CD4-positive, alpha-beta T cell (primary cell): ENCODE measurements around the gene NOL3. TPM values are rescaled to one million over a fixed set of nuclear protein-coding genes. Genes with fewer than 3 reads are reported as not detected.

ENCODE experiments used
- ATAC-seq: fragments of 200-7000 bp; cut with Tn5 transposase; one replicate; pipeline ENCODE4 v1.10.0; 2022; ENCODE audit warnings: mild to moderate bottlenecking; ENCODE audit not compliant: poor library complexity
- CTCF ChIA-PET: fragments of 350-600 bp; sonication (Branson Sonifier 250); formaldehyde crosslinking; loops from one replicate; lab custom pipeline; 2021; ENCODE audit warnings: antibody characterized with exemption, inconsistent platforms; lab: Charles Lee
- POLR2A ChIA-PET: fragments of 350-600 bp; sonication (Branson Sonifier 250); formaldehyde crosslinking; loops from one replicate; lab custom pipeline; 2021; ENCODE audit warnings: antibody characterized with exemption, inconsistent platforms; lab: Charles Lee
- DNase-seq, 14 experiments: peaks; one replicate each; pipeline ENCODE4 v3.0.0-alpha.2; 2013 to 2020; ENCODE audit warnings: mixed read lengths in 2 of 14
- H3K27ac ChIP-seq, 2 donors: one replicate each; pipeline versions ENCODE4 v1.5.1 to v1.7.0; 2013; ENCODE audit warnings: low read length in 2 of 2, low read depth in 1 of 2, mild to moderate bottlenecking in 1 of 2
- H3K27me3 ChIP-seq, 2 experiments: 1 replicate in 1 of 2; 2 replicates in 1 of 2; pipeline versions ENCODE4 v1.6.1 to v1.7.0; 2013; ENCODE audit warnings: low read length in 2 of 2, control low read depth in 1 of 2, mild to moderate bottlenecking in 1 of 2, moderate library complexity in 1 of 2; ENCODE audit not compliant: insufficient read depth in 2 of 2, control insufficient read depth in 1 of 2
- H3K36me3 ChIP-seq: one replicate; pipeline ENCODE4 v1.6.1; 2013; ENCODE audit warnings: low read length, control low read depth; ENCODE audit not compliant: insufficient read depth
- H3K4me1 ChIP-seq: one replicate; pipeline ENCODE4 v1.6.1; 2013; ENCODE audit warnings: low read length, control low read depth; ENCODE audit not compliant: insufficient read depth
- H3K4me3 ChIP-seq: one replicate; pipeline ENCODE4 v1.5.1; 2013; ENCODE audit warnings: mild to moderate bottlenecking, low read length, moderate library complexity
- H3K9me3 ChIP-seq, 2 experiments: 1 replicate in 1 of 2; 2 replicates in 1 of 2; pipeline versions ENCODE4 v1.6.1 to v1.7.0; 2013; ENCODE audit warnings: low read length in 2 of 2, mild to moderate bottlenecking in 2 of 2, control low read depth in 1 of 2, moderate library complexity in 1 of 2; ENCODE audit not compliant: control insufficient read depth in 1 of 2, insufficient read depth in 1 of 2
- H3K27ac Mint-ChIP-seq: one replicate; pipeline ENCODE4 v1.8.0; 2020; ENCODE audit warnings: mixed read lengths
- H3K27me3 Mint-ChIP-seq: one replicate; pipeline ENCODE4 v1.8.0; 2021; ENCODE audit warnings: mixed read lengths
- H3K36me3 Mint-ChIP-seq: one replicate; pipeline ENCODE4 v1.8.0; 2021; ENCODE audit warnings: low read depth, mixed read lengths
- H3K4me1 Mint-ChIP-seq: one replicate; pipeline ENCODE4 v1.8.0; 2021; ENCODE audit warnings: low read depth, mixed read lengths
- H3K4me3 Mint-ChIP-seq: one replicate; pipeline ENCODE4 v1.8.0; 2020; ENCODE audit warnings: mild to moderate bottlenecking, mixed read lengths
- H3K9me3 Mint-ChIP-seq: one replicate; pipeline ENCODE4 v1.8.0; 2020; ENCODE audit warnings: mixed read lengths
- intact Hi-C, 2 experiments: fragments of 100-400 bp; cut with DNase I in 1 of 2; cut with micrococcal nuclease in 1 of 2; formaldehyde crosslinking; loops; one replicate each; pipeline versions ENCODE4 v1.15.1 to v1.9.0; 2023 to 2025; cut with DNase I, micrococcal nuclease
- total RNA-seq, 174 experiments: library from RNA in 2 of 174; stranded (reverse) in 2 of 174; gene quantifications; one replicate each; pipeline ENCODE4 v1.2.3 and lab custom pipeline; 2021 to 2026
- TF ChIP-seq, protein P1 (sequence below): fragments of 200-600 bp; IDR thresholded peaks from one replicate; pipeline ENCODE4 v1.8.0; 2022; ENCODE audit warnings: antibody characterized with exemption, mild to moderate bottlenecking

The NOL3 gene
- total RNA-seq, 2 experiments from 2014 or later: 1.1 to 1.2 TPM

DNA sequence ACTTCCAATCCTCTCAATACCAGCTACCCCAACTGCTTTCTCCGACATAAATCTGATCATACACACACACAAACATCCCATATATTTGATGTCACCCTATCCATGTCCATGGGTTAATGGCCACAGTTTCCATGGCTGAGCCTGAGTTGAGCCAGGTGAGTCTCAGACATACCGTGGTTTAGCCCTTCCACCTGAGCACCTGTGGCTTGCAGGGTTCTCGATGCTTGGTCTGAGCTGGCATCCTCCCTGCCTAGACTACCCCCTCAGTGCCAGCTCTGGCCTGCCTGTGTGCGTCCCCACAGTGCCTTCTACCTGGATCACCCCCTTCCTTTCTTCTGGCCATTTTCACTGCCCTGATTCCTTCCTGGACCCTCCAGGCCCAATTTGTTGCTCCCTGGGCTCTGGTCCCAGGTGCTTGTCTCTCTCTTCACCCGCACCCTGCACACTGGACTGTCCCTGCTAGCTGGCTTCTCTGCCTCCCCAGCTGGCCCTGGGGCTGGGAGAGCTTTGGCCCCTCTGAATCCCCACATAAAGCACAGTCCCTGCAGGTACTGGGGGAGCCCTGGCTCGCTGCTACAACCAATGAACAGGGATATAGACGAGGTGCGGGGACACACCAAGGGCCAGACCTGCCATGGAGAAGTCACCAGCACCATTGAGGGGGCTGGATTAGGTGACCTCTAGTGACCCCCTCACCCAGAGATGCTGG is 35.9 kb downstream of the NOL3 start:
- Mint-ChIP-seq H3K4me3 (no peak overlapping the region), H3K36me3 (peaks cover 20% of the 10 kb centered on the region), H3K4me1 (no peaks in the 10 kb centered on the region), H3K9me3 (no peaks in the 10 kb centered on the region), H3K27ac (no peak overlapping the region), H3K27me3 (no peaks in the 10 kb centered on the region)
- no peak overlapping the region for H3K27ac ChIP-seq
- TF ChIP-seq, protein P1, sequence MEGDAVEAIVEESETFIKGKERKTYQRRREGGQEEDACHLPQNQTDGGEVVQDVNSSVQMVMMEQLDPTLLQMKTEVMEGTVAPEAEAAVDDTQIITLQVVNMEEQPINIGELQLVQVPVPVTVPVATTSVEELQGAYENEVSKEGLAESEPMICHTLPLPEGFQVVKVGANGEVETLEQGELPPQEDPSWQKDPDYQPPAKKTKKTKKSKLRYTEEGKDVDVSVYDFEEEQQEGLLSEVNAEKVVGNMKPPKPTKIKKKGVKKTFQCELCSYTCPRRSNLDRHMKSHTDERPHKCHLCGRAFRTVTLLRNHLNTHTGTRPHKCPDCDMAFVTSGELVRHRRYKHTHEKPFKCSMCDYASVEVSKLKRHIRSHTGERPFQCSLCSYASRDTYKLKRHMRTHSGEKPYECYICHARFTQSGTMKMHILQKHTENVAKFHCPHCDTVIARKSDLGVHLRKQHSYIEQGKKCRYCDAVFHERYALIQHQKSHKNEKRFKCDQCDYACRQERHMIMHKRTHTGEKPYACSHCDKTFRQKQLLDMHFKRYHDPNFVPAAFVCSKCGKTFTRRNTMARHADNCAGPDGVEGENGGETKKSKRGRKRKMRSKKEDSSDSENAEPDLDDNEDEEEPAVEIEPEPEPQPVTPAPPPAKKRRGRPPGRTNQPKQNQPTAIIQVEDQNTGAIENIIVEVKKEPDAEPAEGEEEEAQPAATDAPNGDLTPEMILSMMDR: no peak
- peaks cover 37% of the 10 kb centered on the region for H3K36me3 ChIP-seq
- H3K4me1 ChIP-seq: no peaks in the 10 kb centered on the region
- ChIA-PET POLR2A (no interaction called here), CTCF (interaction anchor here (1.3 kb wide), 1 partner anchor 252 kb away, joined by 3 read pairs; no protein-coding TSS in a partner anchor)
- no peaks in the 10 kb centered on the region for H3K27me3 ChIP-seq
- ATAC-seq (no peak), DNase-seq (no peak)
- no peaks in the 10 kb centered on the region for H3K9me3 ChIP-seq
- intact Hi-C loops: no loop called here
- no peak overlapping the region for H3K4me3 ChIP-seq

DNA sequence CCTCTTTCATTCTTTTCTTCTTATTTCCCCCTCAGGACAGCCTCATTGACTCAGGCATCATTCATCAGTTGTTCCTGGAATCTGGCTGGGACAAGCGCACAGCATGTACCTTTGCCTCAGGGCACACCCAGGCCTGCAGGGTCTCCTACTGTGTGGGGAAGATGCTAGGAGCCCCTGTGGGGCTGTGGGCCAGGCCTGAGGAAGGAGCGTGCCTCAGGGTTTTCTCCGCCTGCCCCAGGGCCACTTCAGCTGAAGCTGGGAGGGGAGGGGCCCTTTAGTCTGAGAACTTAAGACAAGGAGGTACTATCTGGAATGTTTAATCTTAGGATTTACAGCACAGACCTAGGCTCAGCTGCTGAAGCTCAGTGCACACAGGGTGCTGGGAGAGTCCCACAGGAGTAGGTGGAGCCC is 36.5 kb downstream of the NOL3 start:
- POLR2A ChIA-PET: no interaction called here
- no peaks in the 10 kb centered on the region for H3K27me3 ChIP-seq
- no peaks in the 10 kb centered on the region for H3K4me1 Mint-ChIP-seq
- no peak overlapping the region for H3K27ac Mint-ChIP-seq
- DNase-seq (no peak), ATAC-seq (no peak)
- peaks cover 19% of the 10 kb centered on the region for H3K36me3 Mint-ChIP-seq
- no peak overlapping the region for H3K4me3 Mint-ChIP-seq
- peaks cover 36% of the 10 kb centered on the region for H3K36me3 ChIP-seq
- no peaks in the 10 kb centered on the region for H3K4me1 ChIP-seq
- no peak overlapping the region for H3K4me3 ChIP-seq
- TF ChIP-seq, protein P1: no peak
- intact Hi-C loops: no loop called here
- H3K27me3 Mint-ChIP-seq: no peaks in the 10 kb centered on the region
- no peak overlapping the region for H3K27ac ChIP-seq
- H3K9me3 ChIP-seq: no peaks in the 10 kb centered on the region
- CTCF ChIA-PET: interaction anchor here (1.3 kb wide), 1 partner anchor 253 kb away, joined by 3 read pairs; no protein-coding TSS in a partner anchor
- H3K9me3 Mint-ChIP-seq: no peaks in the 10 kb centered on the region

DNA sequence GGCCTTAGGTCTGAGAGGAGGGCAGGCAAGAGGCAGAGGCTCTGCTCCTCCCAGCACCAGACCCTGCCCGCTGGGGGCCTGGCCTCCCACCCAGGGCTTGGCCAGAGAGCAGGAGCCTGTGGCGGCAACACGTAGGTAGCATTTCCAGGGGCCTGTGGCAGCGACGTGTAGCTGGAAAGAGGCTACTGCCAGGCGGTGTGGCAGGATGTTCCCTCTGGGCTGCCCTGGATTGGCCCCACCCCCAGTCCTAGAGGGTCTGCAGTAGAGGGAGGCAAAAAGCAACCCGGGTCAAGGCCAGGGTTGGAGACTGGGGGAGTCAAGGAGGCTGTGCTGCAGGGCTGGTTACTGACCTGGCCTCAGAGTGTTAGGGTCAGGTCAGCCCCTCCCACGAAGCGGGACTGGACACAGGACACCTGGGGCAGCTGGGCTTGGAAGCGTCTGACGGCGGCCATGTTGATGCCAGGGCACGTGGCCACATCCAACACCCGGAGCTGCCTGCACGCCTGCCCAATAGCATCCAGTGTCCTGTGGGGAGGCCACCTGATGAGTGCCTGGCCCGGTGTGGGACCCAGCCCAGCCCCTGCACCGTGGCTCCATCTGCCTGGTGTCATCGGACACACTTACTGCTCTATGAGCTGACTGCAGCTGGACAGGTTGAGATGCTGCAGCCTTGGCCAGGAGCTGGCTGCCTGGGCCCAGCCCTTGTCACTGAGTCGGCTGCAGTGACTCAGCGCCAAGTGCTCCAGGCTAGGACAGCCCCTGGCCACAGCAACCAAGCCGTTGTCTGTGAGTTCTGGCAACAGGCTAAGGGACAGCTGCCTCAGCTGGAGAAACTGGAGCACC is 37.1 kb downstream of the NOL3 start:
- ChIA-PET CTCF (interaction anchor here (1.3 kb wide), 1 partner anchor 253 kb away, joined by 3 read pairs; no protein-coding TSS in a partner anchor), POLR2A (no interaction called here)
- Mint-ChIP-seq H3K4me1 (no peaks in the 10 kb centered on the region), H3K27me3 (no peaks in the 10 kb centered on the region), H3K36me3 (peaks cover 15% of the 10 kb centered on the region), H3K9me3 (no peaks in the 10 kb centered on the region), H3K27ac (no peak overlapping the region), H3K4me3 (no peak overlapping the region)
- Histone ChIP-seq H3K4me3 (no peak overlapping the region), H3K27ac (no peak overlapping the region), H3K36me3 (peaks cover 30% of the 10 kb centered on the region), H3K9me3 (no peaks in the 10 kb centered on the region), H3K27me3 (no peaks in the 10 kb centered on the region), H3K4me1 (no peaks in the 10 kb centered on the region)
- ATAC-seq (no peak), DNase-seq (no peak)
- intact Hi-C loops: no loop called here
- TF ChIP-seq, protein P1: no peak
